HL-60 (cell line): ENCODE results near the gene DNAJC4.

ENCODE experiments used
- DNase-seq, 2 experiments: peaks; one replicate each; pipeline ENCODE4 v3.0.0-alpha.2; 2010 to 2020; ENCODE audit warnings: low read depth in 1 of 2, low spot score in 1 of 2
- H3K27ac ChIP-seq: fragments of 250-450 bp; sonication (Bioruptor Pico); replicated peaks from 2 replicates; pipeline ENCODE4 v1.5.1; 2020; ENCODE audit warnings: mild to moderate bottlenecking, moderate library complexity
- H3K27me3 ChIP-seq: fragments of 250-450 bp; sonication (Bioruptor Pico); 2 replicates; pipeline ENCODE4 v1.5.1; 2021; ENCODE audit warnings: mild to moderate bottlenecking, moderate library complexity; ENCODE audit not compliant: insufficient read depth, poor library complexity, severe bottlenecking
- H3K4me3 ChIP-seq: replicated peaks from 2 replicates; pipeline ENCODE4 v1.5.1; 2011; ENCODE audit warnings: mild to moderate bottlenecking, control low read depth, low read length; ENCODE audit not compliant: insufficient read depth
- CTCF ChIP-seq: IDR thresholded peaks from one replicate; pipeline ENCODE4 v1.5.1; 2011; ENCODE audit warnings: low read length, control low read depth, inconsistent platforms; ENCODE audit not compliant: insufficient read depth
- GABPA ChIP-seq: IDR thresholded peaks from 2 replicates; pipeline ENCODE4 v1.6.1; 2012; ENCODE audit warnings: low read depth
- POLR2AphosphoS5 ChIP-seq: IDR thresholded peaks from 2 replicates; pipeline ENCODE4 v1.6.1; 2012; ENCODE audit warnings: low read depth
- REST ChIP-seq: IDR thresholded peaks from 2 replicates; pipeline ENCODE4 v1.6.1; 2012; ENCODE audit warnings: low read depth; ENCODE audit not compliant: insufficient replicate concordance
- SPI1 ChIP-seq: IDR thresholded peaks from 2 replicates; pipeline ENCODE4 v1.6.1; 2012; ENCODE audit warnings: low read depth, mild to moderate bottlenecking, borderline replicate concordance
- long read RNA-seq: library from polyadenylated mRNA; unstranded; transcript quantifications from one replicate; pipeline ENCODE4 v2.0.0, GENCODE V29; 2020

DNAJC4 gene
- long read RNA-seq, partial matches to known transcripts, result 126 of 160 reads
- long read RNA-seq, other reads (novel, unspliced or antisense), result 31 of 160 reads

GRCh38 chr11:64230171-64230984 is at the start of gene DNAJC4:
Gene DNAJC4 (plus strand): TSS chr11:64230548. CDS start chr11:64230855, 307 bp downstream.
- Histone ChIP-seq H3K4me3 (peak within 1 kb of the TSS; percentile 73), H3K27me3 (no peaks in the 10 kb centered on the region), H3K27ac (peak within 1 kb of the TSS; percentile 79)
- DNase-seq, result peak; percentile 84 to 93
- no peak for TF ChIP-seq REST
- TF ChIP-seq POLR2AphosphoS5, result peak; percentile 50; the same call in 1 of the 2 replicates
- no peak for TF ChIP-seq CTCF
- TF ChIP-seq SPI1, result no peak
- TF ChIP-seq GABPA, result no peak

- H3K4me3 ChIP-seq, result no peak overlapping the region
- no peak for DNase-seq
- H3K27ac ChIP-seq, result no peak overlapping the region
- H3K27me3 ChIP-seq, result no peaks in the 10 kb centered on the region
- TF ChIP-seq GABPA (no peak), POLR2AphosphoS5 (no peak), REST (no peak), SPI1 (no peak), CTCF (no peak)
Observed at GRCh38 chr11:64180891-64181290, 49.5 kb upstream of the DNAJC4 start.

GRCh38 chr11:64181506-64182411 is 48.6 kb upstream of the DNAJC4 start:
- no peak overlapping the region for H3K4me3 ChIP-seq
- no peak overlapping the region for H3K27ac ChIP-seq
- DNase-seq, result peak; percentile 80
- no peaks in the 10 kb centered on the region for H3K27me3 ChIP-seq
- TF ChIP-seq REST (no peak), POLR2AphosphoS5 (peak; percentile 62)
